Measurements from ENCODE around the gene CCNI. TPM values are rescaled to one million over a fixed set of nuclear protein-coding genes. Genes with fewer than 3 reads are reported as not detected.
"Not testable (repeated sequence)": the region's sequence is repeated elsewhere in the genome, so short reads cannot be mapped to it uniquely, and the experiment has no call there.

CCNI gene
- total and polyA plus RNA-seq, 5 donors from 2014 or later: 359 to 431 (median 404) TPM

DNA sequence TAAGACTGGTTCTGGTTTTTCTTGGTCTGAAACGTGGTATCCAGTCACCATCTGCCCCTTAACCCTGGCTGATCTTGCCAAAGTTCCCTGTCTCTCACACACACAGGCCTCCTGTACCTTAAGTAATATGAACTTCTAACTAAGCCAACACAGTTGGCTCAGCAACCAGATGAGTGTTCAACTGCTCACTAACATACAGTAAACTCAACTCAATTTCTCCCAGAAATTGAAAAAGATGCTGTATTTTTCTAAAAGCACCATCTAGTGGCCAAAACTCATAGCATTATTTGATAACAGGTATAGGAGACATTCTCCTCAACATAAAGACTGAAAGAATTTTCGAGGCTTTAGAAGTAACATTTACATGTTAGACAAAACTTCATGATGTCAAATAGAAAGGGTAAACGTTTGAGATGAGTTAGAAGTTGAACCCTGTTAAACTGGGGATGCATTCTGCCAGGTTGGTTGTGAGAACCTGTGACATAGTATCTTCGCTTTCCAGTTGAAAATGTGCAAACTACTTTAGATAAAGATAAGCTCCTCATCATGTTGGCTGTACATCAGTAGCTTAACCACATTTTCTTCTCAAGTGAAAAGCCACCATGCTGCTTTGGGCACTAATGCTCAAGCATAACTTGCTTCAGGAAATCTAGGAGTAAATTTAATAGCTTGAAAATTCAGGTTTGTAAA lies 31.2 kb downstream of the CCNI start:
- H3K4me1 Mint-ChIP-seq: peaks cover 10 to 19% (median 15%) of the 10 kb centered on the region in 4 donors
- DNase-seq: peak in 2 of 3 donors; percentile 52 to 61

DNA sequence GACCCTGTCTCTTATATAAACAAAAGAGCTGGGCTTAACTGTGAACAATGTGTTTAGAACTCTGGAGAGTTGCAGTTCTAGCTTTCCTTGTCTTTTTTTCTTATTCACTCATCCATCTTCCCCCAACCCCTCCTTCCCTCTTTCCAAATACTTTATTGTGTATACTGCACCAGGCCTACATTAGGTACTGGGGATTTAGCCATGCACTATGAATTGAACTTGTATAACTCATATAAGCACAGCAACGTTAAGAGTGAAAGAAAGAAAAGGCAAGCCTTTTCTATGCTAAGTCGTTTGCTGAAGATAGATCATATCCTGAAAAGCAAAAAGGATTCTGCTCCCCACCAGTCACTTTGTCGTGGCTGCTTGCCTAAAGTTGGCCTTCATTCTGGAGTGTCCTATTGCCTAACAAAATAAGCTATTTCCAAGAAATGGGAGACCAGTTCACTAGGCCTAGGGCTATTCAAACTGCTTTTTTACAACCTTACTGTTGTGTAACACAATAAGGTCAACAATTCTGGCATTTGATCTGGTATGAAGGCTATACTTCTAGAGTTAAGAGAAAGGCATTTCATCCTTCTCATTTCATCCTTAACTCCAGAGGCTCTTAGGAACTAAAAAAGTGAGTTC lies 32.2 kb downstream of the CCNI start:
- no peaks in the 10 kb centered on the region for H3K4me1 ChIP-seq (ENCODE audit: control insufficient read depth, insufficient read depth, low read length, poor library complexity, severe bottlenecking)
- H3K36me3 ChIP-seq (ENCODE audit: control insufficient read depth, insufficient read depth, low read length): peaks cover 24% of the 10 kb centered on the region
- DNase-seq (no peak), ATAC-seq (ENCODE audit: low read depth in 2 of 2) (no peak)
- Mint-ChIP-seq H3K27ac (no peak overlapping the region), H3K4me1 (peaks cover 10 to 18% (median 15%) of the 10 kb centered on the region in 4 donors), H3K27me3 (no peaks in the 10 kb centered on the region), H3K36me3 (peaks cover 12% of the 10 kb centered on the region), H3K9me3 (no peaks in the 10 kb centered on the region), H3K4me3 (no peak overlapping the region)
- H3K9me3 ChIP-seq (ENCODE audit: control insufficient read depth in 2 of 2, low read length in 2 of 2): no peaks in the 10 kb centered on the region
- no peak overlapping the region for H3K27ac ChIP-seq (ENCODE audit: insufficient read depth, low read length, poor library complexity, severe bottlenecking)
- H3K27me3 ChIP-seq (ENCODE audit: control insufficient read depth, insufficient read depth, low read length): no peaks in the 10 kb centered on the region
- H3K4me3 ChIP-seq (ENCODE audit: low read depth, low read length): no peak overlapping the region

More for the DNA sequence above, 31.2 kb downstream of the CCNI start:
- Mint-ChIP-seq H3K27me3 (no peaks in the 10 kb centered on the region), H3K36me3 (peaks cover 10% of the 10 kb centered on the region), H3K4me3 (no peak overlapping the region), H3K9me3 (no peaks in the 10 kb centered on the region), H3K27ac (peak overlapping the region; percentile 70 to 85 (median 75))
- ATAC-seq (ENCODE audit: low read depth in 2 of 2): peak; percentile 39 to 50
- Histone ChIP-seq H3K4me1 (ENCODE audit: control insufficient read depth, insufficient read depth, low read length, poor library complexity, severe bottlenecking) (no peaks in the 10 kb centered on the region), H3K36me3 (ENCODE audit: control insufficient read depth, insufficient read depth, low read length) (peaks cover 28% of the 10 kb centered on the region), H3K27ac (ENCODE audit: insufficient read depth, low read length, poor library complexity, severe bottlenecking) (no peak overlapping the region), H3K9me3 (ENCODE audit: control insufficient read depth in 2 of 2, low read length in 2 of 2) (no peaks in the 10 kb centered on the region), H3K27me3 (ENCODE audit: control insufficient read depth, insufficient read depth, low read length) (no peaks in the 10 kb centered on the region), H3K4me3 (ENCODE audit: low read depth, low read length) (no peak overlapping the region)

DNA sequence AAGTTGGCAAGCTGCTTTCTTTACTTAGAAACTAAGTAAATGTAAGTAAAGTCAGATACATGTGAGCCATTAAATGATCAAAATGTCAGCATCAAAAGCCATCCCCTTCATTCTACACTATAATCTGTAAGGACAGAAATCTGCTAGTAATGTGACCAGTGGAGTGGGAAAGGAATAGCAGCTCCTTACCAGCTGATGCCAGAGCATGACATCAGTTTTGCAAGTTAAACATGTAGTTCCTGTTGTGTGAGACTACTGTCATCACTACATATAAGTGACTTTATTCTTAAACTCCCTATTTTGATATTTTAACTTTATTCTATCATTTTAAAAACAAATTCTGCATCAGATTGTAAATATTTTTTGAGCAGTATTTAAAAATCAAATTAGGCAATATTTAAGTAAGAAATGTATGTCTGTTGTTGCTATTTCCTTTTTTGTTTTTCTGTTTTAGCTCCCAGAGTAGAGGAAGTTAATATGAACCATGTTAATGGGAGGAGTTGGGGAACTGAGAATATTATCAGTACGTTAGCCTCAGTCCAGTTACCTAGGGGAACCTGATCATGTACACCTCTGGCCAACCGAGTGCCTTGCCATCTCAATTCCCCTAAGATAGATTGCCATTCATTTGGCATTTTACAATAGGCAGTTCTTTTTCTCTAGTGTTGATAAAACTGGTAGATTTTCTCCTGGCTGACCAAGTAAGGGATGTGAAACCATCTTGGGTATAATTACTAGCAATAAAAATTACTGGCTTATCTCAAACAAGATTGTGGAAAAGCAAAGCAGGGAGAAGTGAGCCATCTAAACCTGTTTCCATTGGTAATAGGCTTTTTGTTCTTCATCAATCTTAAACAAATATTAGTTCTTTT lies 34.7 kb downstream of the CCNI start:
- peak overlapping the region in 1 of 3 donors; percentile 51 for H3K27ac Mint-ChIP-seq

DNA sequence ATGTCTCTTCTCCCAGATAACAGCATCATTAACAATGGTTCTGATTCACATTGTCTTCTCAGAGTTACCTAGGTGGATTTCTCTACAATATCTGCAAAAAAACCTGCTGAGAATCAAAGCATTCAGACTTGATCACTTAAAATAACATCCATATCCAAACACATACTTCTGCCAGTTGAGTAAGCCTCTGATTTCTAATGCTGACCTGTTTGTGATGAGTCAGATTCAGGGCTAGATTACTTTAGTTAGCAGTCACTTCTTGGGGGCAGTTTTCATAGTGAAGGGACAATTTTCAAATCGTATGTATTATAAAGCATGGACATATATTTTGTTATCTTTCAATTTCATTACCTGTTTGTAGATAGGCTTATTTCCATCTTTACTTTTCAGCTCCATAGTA lies 35.5 kb downstream of the CCNI start:
- H3K27me3 ChIP-seq (ENCODE audit: control insufficient read depth, insufficient read depth, low read length): no peaks in the 10 kb centered on the region
- Mint-ChIP-seq H3K9me3 (no peaks in the 10 kb centered on the region), H3K36me3 (peaks cover 20% of the 10 kb centered on the region), H3K27ac (no peak overlapping the region), H3K4me1 (peaks cover 10 to 15% (median 10%) of the 10 kb centered on the region in 4 donors), H3K27me3 (peaks cover 5% of the 10 kb centered on the region), H3K4me3 (no peak overlapping the region)
- H3K27ac ChIP-seq (ENCODE audit: insufficient read depth, low read length, poor library complexity, severe bottlenecking): no peak overlapping the region
- H3K4me3 ChIP-seq (ENCODE audit: low read depth, low read length): no peak overlapping the region
- no peak for ATAC-seq (ENCODE audit: low read depth in 2 of 2)
- no peak for DNase-seq
- H3K4me1 ChIP-seq (ENCODE audit: control insufficient read depth, insufficient read depth, low read length, poor library complexity, severe bottlenecking): no peaks in the 10 kb centered on the region
- peaks cover 3% of the 10 kb centered on the region for H3K36me3 ChIP-seq (ENCODE audit: control insufficient read depth, insufficient read depth, low read length)
- H3K9me3 ChIP-seq (ENCODE audit: control insufficient read depth in 2 of 2, low read length in 2 of 2): no peaks in the 10 kb centered on the region

More for the DNA sequence above, 34.7 kb downstream of the CCNI start:
- Histone ChIP-seq H3K27ac (ENCODE audit: insufficient read depth, low read length, poor library complexity, severe bottlenecking) (no peak overlapping the region), H3K4me3 (ENCODE audit: low read depth, low read length) (no peak overlapping the region), H3K27me3 (ENCODE audit: control insufficient read depth, insufficient read depth, low read length) (no peaks in the 10 kb centered on the region), H3K9me3 (ENCODE audit: control insufficient read depth in 2 of 2, low read length in 2 of 2) (no peaks in the 10 kb centered on the region), H3K4me1 (ENCODE audit: control insufficient read depth, insufficient read depth, low read length, poor library complexity, severe bottlenecking) (no peaks in the 10 kb centered on the region), H3K36me3 (ENCODE audit: control insufficient read depth, insufficient read depth, low read length) (peaks cover 3% of the 10 kb centered on the region)
- DNase-seq (no peak), ATAC-seq (ENCODE audit: low read depth in 2 of 2) (no peak)
- Mint-ChIP-seq H3K36me3 (peaks cover 14% of the 10 kb centered on the region), H3K4me1 (peaks cover 10 to 15% (median 10%) of the 10 kb centered on the region in 4 donors), H3K4me3 (no peak overlapping the region), H3K27me3 (no peaks in the 10 kb centered on the region), H3K9me3 (no peaks in the 10 kb centered on the region)

DNA sequence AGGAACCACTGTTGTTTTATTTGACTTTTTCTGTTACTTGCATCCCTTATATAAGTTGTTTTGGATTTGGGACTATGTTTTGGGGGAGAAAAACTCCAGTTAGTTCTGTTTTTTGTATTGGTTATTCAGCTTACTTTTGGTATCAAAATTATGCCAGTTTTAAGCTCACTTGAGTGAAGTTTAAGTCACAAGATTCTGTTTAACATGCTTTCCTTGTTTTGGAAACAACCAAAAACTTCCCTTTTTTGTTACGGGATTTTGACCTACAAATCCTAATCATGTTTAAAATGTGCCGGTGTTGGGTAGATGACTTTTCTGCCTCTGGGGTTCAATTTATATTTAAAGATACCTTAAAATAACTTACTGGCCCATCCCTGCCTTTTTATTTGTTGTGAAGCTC lies 36.0 kb downstream of the CCNI start:
- ATAC-seq (ENCODE audit: low read depth in 2 of 2) (no peak), DNase-seq (no peak)
- no peak overlapping the region for H3K27ac Mint-ChIP-seq
- Histone ChIP-seq H3K36me3 (ENCODE audit: control insufficient read depth, insufficient read depth, low read length) (peaks cover 3% of the 10 kb centered on the region), H3K4me1 (ENCODE audit: control insufficient read depth, insufficient read depth, low read length, poor library complexity, severe bottlenecking) (no peaks in the 10 kb centered on the region), H3K4me3 (ENCODE audit: low read depth, low read length) (no peak overlapping the region), H3K27me3 (ENCODE audit: control insufficient read depth, insufficient read depth, low read length) (no peaks in the 10 kb centered on the region), H3K9me3 (ENCODE audit: control insufficient read depth in 2 of 2, low read length in 2 of 2) (no peaks in the 10 kb centered on the region), H3K27ac (ENCODE audit: insufficient read depth, low read length, poor library complexity, severe bottlenecking) (no peak overlapping the region)
- H3K36me3 Mint-ChIP-seq: peaks cover 20% of the 10 kb centered on the region
- peaks cover 7 to 13% (median 9%) of the 10 kb centered on the region in 4 donors for H3K4me1 Mint-ChIP-seq
- H3K27me3 Mint-ChIP-seq: peaks cover 5% of the 10 kb centered on the region
- H3K9me3 Mint-ChIP-seq: no peaks in the 10 kb centered on the region
- no peak overlapping the region for H3K4me3 Mint-ChIP-seq

DNA sequence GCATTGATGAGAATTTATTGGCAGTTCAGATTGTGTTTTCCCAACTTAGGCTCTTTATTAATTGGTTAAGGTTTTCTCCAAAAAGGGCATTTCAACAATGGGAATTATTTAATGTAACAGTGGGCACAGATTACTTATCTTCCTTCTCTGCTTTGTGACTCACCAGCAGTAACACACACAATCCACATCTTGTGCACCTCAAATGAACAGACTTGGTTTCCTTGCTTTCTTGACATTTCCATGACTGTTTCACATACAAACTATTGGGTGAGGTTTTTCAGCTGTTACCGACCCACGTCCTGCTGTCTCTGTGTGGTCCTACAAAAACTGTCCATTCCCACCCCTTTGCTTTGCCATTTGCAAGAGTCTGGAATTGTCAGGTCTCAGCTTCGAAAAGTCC lies 38.1 kb downstream of the CCNI start:
- H3K4me1 Mint-ChIP-seq: peaks cover 0 to 6% (median 2%) of the 10 kb centered on the region in 4 donors
- no peaks in the 10 kb centered on the region for H3K9me3 Mint-ChIP-seq
- H3K4me1 ChIP-seq (ENCODE audit: control insufficient read depth, insufficient read depth, low read length, poor library complexity, severe bottlenecking): no peaks in the 10 kb centered on the region
- H3K27me3 ChIP-seq (ENCODE audit: control insufficient read depth, insufficient read depth, low read length): no peaks in the 10 kb centered on the region
- no peak overlapping the region for H3K4me3 ChIP-seq (ENCODE audit: low read depth, low read length)
- no peaks in the 10 kb centered on the region for H3K9me3 ChIP-seq (ENCODE audit: control insufficient read depth in 2 of 2, low read length in 2 of 2)
- H3K27ac ChIP-seq (ENCODE audit: insufficient read depth, low read length, poor library complexity, severe bottlenecking): no peak overlapping the region
- H3K27ac Mint-ChIP-seq: no peak overlapping the region
- no peak overlapping the region for H3K4me3 Mint-ChIP-seq
- peaks cover 5% of the 10 kb centered on the region for H3K27me3 Mint-ChIP-seq
- no peak for DNase-seq
- H3K36me3 Mint-ChIP-seq: peaks cover 20% of the 10 kb centered on the region
- H3K36me3 ChIP-seq (ENCODE audit: control insufficient read depth, insufficient read depth, low read length): peaks cover 5% of the 10 kb centered on the region
- ATAC-seq (ENCODE audit: low read depth in 2 of 2): no peak

DNA sequence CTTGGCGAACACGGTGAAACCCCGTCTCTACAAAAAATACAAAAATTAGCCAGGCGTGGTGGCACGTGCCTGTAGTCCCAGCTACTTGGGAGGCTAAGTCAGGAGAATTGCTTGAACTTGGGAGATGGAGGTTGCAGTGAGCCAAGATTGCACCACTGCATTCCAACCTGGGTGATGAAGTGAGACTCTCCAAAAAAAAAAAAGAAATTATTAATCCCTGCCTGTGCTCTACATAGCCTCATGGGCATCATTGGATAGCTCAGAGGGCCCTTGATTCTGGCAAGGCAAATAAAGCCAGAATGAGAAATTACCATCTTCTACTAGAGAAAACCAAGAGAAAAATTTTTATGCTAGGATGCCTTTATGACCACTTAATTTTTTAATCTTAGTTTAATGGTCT lies 38.6 kb downstream of the CCNI start:
- DNase-seq; H3K4me3 ChIP-seq (ENCODE audit: low read depth, low read length); H3K9me3 ChIP-seq (ENCODE audit: control insufficient read depth in 2 of 2, low read length in 2 of 2); H3K27ac Mint-ChIP-seq; H3K4me3 Mint-ChIP-seq; H3K27me3 Mint-ChIP-seq; H3K4me1 ChIP-seq (ENCODE audit: control insufficient read depth, insufficient read depth, low read length, poor library complexity, severe bottlenecking); H3K27me3 ChIP-seq (ENCODE audit: control insufficient read depth, insufficient read depth, low read length); ATAC-seq (ENCODE audit: low read depth in 2 of 2); H3K27ac ChIP-seq (ENCODE audit: insufficient read depth, low read length, poor library complexity, severe bottlenecking); H3K9me3 Mint-ChIP-seq; H3K36me3 ChIP-seq (ENCODE audit: control insufficient read depth, insufficient read depth, low read length): not testable (repeated sequence)
- Mint-ChIP-seq H3K36me3 (peaks cover 20% of the 10 kb centered on the region), H3K4me1 (peaks cover 4 to 10% (median 6%) of the 10 kb centered on the region in 4 donors)

Data from CD4-positive, CD25-positive, alpha-beta regulatory T cell (primary cell).